ENCODE results near the gene MEIKIN. TPM values are rescaled to one million over a fixed set of nuclear protein-coding genes. Genes with fewer than 3 reads are reported as not detected.

The MEIKIN gene
- not detected for polyA plus RNA-seq (2012; ENCODE audit: insufficient read depth, insufficient read length, low read depth)

GRCh38 chr5:131945551-131946168, at the start of gene MEIKIN:
Gene MEIKIN, minus strand, starts transcription at chr5:131945663. Its CDS starts 158 bp downstream, at chr5:131945505.
- no peaks in the 10 kb centered on the region for H3K36me3 ChIP-seq
- no peak for TF ChIP-seq CTCF (IDR thresholded peaks at IDR 0.05; ENCODE audit: low read depth, low read length)
- no peaks in the 10 kb centered on the region for H3K4me1 ChIP-seq
- H3K27me3 ChIP-seq: no peaks in the 10 kb centered on the region
- no peak within 1 kb of the TSS for H3K4me3 ChIP-seq (ENCODE audit: low read depth, low read length)
- DNase-seq: no peak
- H3K9me3 ChIP-seq: no peaks in the 10 kb centered on the region

- TF ChIP-seq CTCF (IDR thresholded peaks at IDR 0.05; ENCODE audit: low read depth, low read length): no peak
- H3K4me1 ChIP-seq: peaks cover 31% of the 10 kb centered on the region
Measured at GRCh38 chr5:131994533-131995226, 49.2 kb upstream of the MEIKIN start.

GRCh38 chr5:131994090-131994489, 48.6 kb upstream of the MEIKIN start:
- TF ChIP-seq CTCF (IDR thresholded peaks at IDR 0.05; ENCODE audit: low read depth, low read length): no peak
- Histone ChIP-seq H3K4me3 (ENCODE audit: low read depth, low read length) (no peak overlapping the region), H3K4me1 (peaks cover 25% of the 10 kb centered on the region), H3K27me3 (no peaks in the 10 kb centered on the region), H3K9me3 (no peaks in the 10 kb centered on the region), H3K36me3 (no peaks in the 10 kb centered on the region)
- no peak for DNase-seq

More at GRCh38 chr5:131994533-131995226, 49.2 kb upstream of the MEIKIN start:
- Histone ChIP-seq H3K36me3 (no peaks in the 10 kb centered on the region), H3K27me3 (no peaks in the 10 kb centered on the region), H3K4me3 (ENCODE audit: low read depth, low read length) (no peak overlapping the region), H3K9me3 (no peaks in the 10 kb centered on the region)
- DNase-seq: no peak

GRCh38 chr5:131993676-131994075, 48.2 kb upstream of the MEIKIN start:
- TF ChIP-seq CTCF (IDR thresholded peaks at IDR 0.05; ENCODE audit: low read depth, low read length): no peak
- no peak overlapping the region for H3K4me3 ChIP-seq (ENCODE audit: low read depth, low read length)
- no peak for DNase-seq
- no peaks in the 10 kb centered on the region for H3K27me3 ChIP-seq
- H3K36me3 ChIP-seq: no peaks in the 10 kb centered on the region
- peaks cover 24% of the 10 kb centered on the region for H3K4me1 ChIP-seq
- no peaks in the 10 kb centered on the region for H3K9me3 ChIP-seq

- no peaks in the 10 kb centered on the region for H3K27me3 ChIP-seq
- no peaks in the 10 kb centered on the region for H3K9me3 ChIP-seq
- no peak for DNase-seq
- no peak overlapping the region for H3K4me3 ChIP-seq (ENCODE audit: low read depth, low read length)
- H3K4me1 ChIP-seq: peaks cover 16% of the 10 kb centered on the region
- TF ChIP-seq CTCF (IDR thresholded peaks at IDR 0.05; ENCODE audit: low read depth, low read length): no peak
- no peaks in the 10 kb centered on the region for H3K36me3 ChIP-seq
Measured at GRCh38 chr5:131992370-131992769, 46.9 kb upstream of the MEIKIN start.

All from BE2C (cell line).